CD14-positive monocyte (primary cell): Measurements from ENCODE around the gene THSD7B. TPM values are rescaled to one million over a fixed set of nuclear protein-coding genes. Genes with fewer than 3 reads are reported as not detected.

Experiments used
- DNase-seq, 3 donors: peaks; one replicate each; pipeline ENCODE4 v3.0.0-alpha.2; 2011 to 2022
- H2AFZ ChIP-seq: 2 replicates; pipeline ENCODE4 v1.6.0; 2012; ENCODE audit warnings: mild to moderate bottlenecking, low read depth, low read length, inconsistent platforms; ENCODE audit not compliant: insufficient read depth, poor library complexity, severe bottlenecking
- H3K27ac ChIP-seq, 2 donors: 1 replicate in 1 of 2; 2 replicates in 1 of 2; pipeline ENCODE4 v1.5.1; 2012 to 2013; ENCODE audit warnings: low read length in 2 of 2, control low read depth in 1 of 2, inconsistent platforms in 1 of 2, low read depth in 1 of 2, mild to moderate bottlenecking in 1 of 2
- H3K27me3 ChIP-seq, 2 donors: one replicate each; pipeline versions ENCODE4 v1.6.0 to v1.6.1; 2011 to 2013; ENCODE audit warnings: low read length in 2 of 2; ENCODE audit not compliant: control insufficient read depth in 2 of 2, insufficient read depth in 2 of 2
- H3K36me3 ChIP-seq, 2 donors: replicated peaks in 1 of 2; 1 replicate in 1 of 2; 2 replicates in 1 of 2; pipeline versions ENCODE4 v1.5.1 to v1.6.1; 2012 to 2013; ENCODE audit warnings: low read length in 2 of 2, control low read depth in 1 of 2, inconsistent platforms in 1 of 2, mild to moderate bottlenecking in 1 of 2; ENCODE audit not compliant: insufficient read depth in 2 of 2, control insufficient read depth in 1 of 2
- H3K4me1 ChIP-seq, 2 donors: 1 replicate in 1 of 2; 2 replicates in 1 of 2; pipeline versions ENCODE4 v1.5.1 to v1.6.1; 2012 to 2013; ENCODE audit warnings: low read length in 2 of 2, control low read depth in 1 of 2, inconsistent platforms in 1 of 2, mild to moderate bottlenecking in 1 of 2, moderate library complexity in 1 of 2; ENCODE audit not compliant: insufficient read depth in 2 of 2, control insufficient read depth in 1 of 2
- H3K4me2 ChIP-seq: replicated peaks from 2 replicates; pipeline ENCODE3; 2012; ENCODE audit warnings: low read length, moderate library complexity, mild to moderate bottlenecking; ENCODE audit not compliant: poor library complexity, severe bottlenecking; ENCODE audit errors: extremely low read depth
- H3K4me3 ChIP-seq, 3 experiments: fragments of 200-600 bp in 1 of 3; sonication (generic) in 1 of 3; replicated peaks in 1 of 3; 1 replicate in 2 of 3; 2 replicates in 1 of 3; pipeline ENCODE4 v1.5.1; 2011 to 2013; ENCODE audit warnings: low read length in 3 of 3, mild to moderate bottlenecking in 3 of 3, control low read depth in 2 of 3, low read depth in 2 of 3, inconsistent platforms in 1 of 3, moderate library complexity in 1 of 3
- H3K79me2 ChIP-seq: 2 replicates; pipeline ENCODE4 v1.6.0; 2012; ENCODE audit warnings: mild to moderate bottlenecking, control low read depth, inconsistent platforms, low read length, moderate library complexity; ENCODE audit not compliant: insufficient read depth
- H3K9ac ChIP-seq: 2 replicates; pipeline ENCODE4 v1.6.0; 2017; ENCODE audit warnings: low read length, mild to moderate bottlenecking; ENCODE audit not compliant: insufficient read depth, poor library complexity, severe bottlenecking
- H3K9me3 ChIP-seq, 2 donors: replicated peaks in 1 of 2; 1 replicate in 1 of 2; 2 replicates in 1 of 2; pipeline versions ENCODE4 v1.5.1 to v1.6.1; 2012 to 2013; ENCODE audit warnings: low read length in 2 of 2, control low read depth in 1 of 2; ENCODE audit not compliant: control insufficient read depth in 1 of 2, insufficient read depth in 1 of 2
- H4K20me1 ChIP-seq: 2 replicates; pipeline ENCODE4 v1.6.0; 2012; ENCODE audit warnings: mild to moderate bottlenecking, low read length, control low read depth, moderate library complexity; ENCODE audit not compliant: insufficient read depth
- H3K27ac Mint-ChIP-seq, 7 donors: one replicate each; pipeline ENCODE4 v1.8.0; 2020; ENCODE audit warnings: mild to moderate bottlenecking in 7 of 7, mixed read lengths in 7 of 7, moderate library complexity in 6 of 7, inconsistent platforms in 2 of 7
- H3K27me3 Mint-ChIP-seq, 3 donors: one replicate each; pipeline ENCODE4 v1.8.0; 2021 to 2022; ENCODE audit warnings: low read depth in 3 of 3, mild to moderate bottlenecking in 3 of 3, mixed read lengths in 3 of 3, moderate library complexity in 3 of 3, inconsistent platforms in 1 of 3
- H3K36me3 Mint-ChIP-seq, 2 donors: one replicate each; pipeline ENCODE4 v1.8.0; 2020; ENCODE audit warnings: mixed read lengths in 2 of 2, inconsistent platforms in 1 of 2, mild to moderate bottlenecking in 1 of 2
- H3K4me1 Mint-ChIP-seq: one replicate; pipeline ENCODE4 v1.8.0; 2020; ENCODE audit warnings: mild to moderate bottlenecking, mixed read lengths
- H3K4me3 Mint-ChIP-seq, 2 donors: one replicate each; pipeline ENCODE4 v1.8.0; 2020; ENCODE audit warnings: mild to moderate bottlenecking in 2 of 2, mixed read lengths in 2 of 2, moderate library complexity in 1 of 2
- H3K9me3 Mint-ChIP-seq, 7 donors: one replicate each; pipeline ENCODE4 v1.8.0; 2020 to 2022; ENCODE audit warnings: mixed read lengths in 7 of 7, mild to moderate bottlenecking in 6 of 7, moderate library complexity in 6 of 7, inconsistent platforms in 2 of 7
- CTCF ChIP-seq: fragments of 200-600 bp; IDR thresholded peaks from one replicate; pipeline ENCODE4 v1.8.0; 2022; ENCODE audit warnings: antibody characterized with exemption, mild to moderate bottlenecking
- WGBS: methylation state at CpG from one replicate; pipeline ENCODE4 v1.1.5; 2013; ENCODE audit warnings: missing lambda C conversion rate; ENCODE audit not compliant: insufficient coverage; 5-methylcytosine and 5-hydroxymethylcytosine counted together
- intact Hi-C, 2 donors: fragments of 100-400 bp; cut with micrococcal nuclease; formaldehyde crosslinking; loops; one replicate each; pipeline versions ENCODE4 v1.15.0 to v1.15.1; 2023
- polyA plus RNA-seq, 3 donors: library from polyadenylated mRNA; depleted of rRNA in 1 of 3; unstranded in 2 of 3; stranded (reverse) in 1 of 3; fragments of 300-500 nt in 2 of 3; fragments of >200 nt in 1 of 3; fragmentation: Illumina TruSeq in 2 of 3; gene quantifications; 1 replicate in 2 of 3; 2 replicates in 1 of 3; pipeline ENCODE4 v1.2.3, GENCODE V29; 2012 to 2021

THSD7B gene
- polyA plus RNA-seq, 3 donors, result not detected

- H4K20me1 ChIP-seq, result no peaks in the 10 kb centered on the region
- no peak overlapping the region for H3K4me3 ChIP-seq
- H3K79me2 ChIP-seq, result no peaks in the 10 kb centered on the region
- no peaks in the 10 kb centered on the region for H3K36me3 ChIP-seq
- Mint-ChIP-seq H3K4me3 (no peak overlapping the region), H3K4me1 (peaks cover 16% of the 10 kb centered on the region), H3K36me3 (no peaks in the 10 kb centered on the region), H3K27me3 (peaks cover 0 to 5% (median 0%) of the 10 kb centered on the region in 3 donors), H3K27ac (no peak overlapping the region), H3K9me3 (peaks cover 0 to 3% (median 0%) of the 10 kb centered on the region in 7 donors)
- no peak overlapping the region for H2AFZ ChIP-seq
- DNase-seq, result no peak
- peaks cover 12 to 19% of the 10 kb centered on the region in 2 donors for H3K4me1 ChIP-seq
- H3K4me2 ChIP-seq, result no peak overlapping the region
- no peaks in the 10 kb centered on the region for H3K9me3 ChIP-seq
- WGBS, result no CpG with 5 or more reads among the region's 1 CpG
- no peak overlapping the region for H3K27ac ChIP-seq
- no peak for TF ChIP-seq CTCF
- no peaks in the 10 kb centered on the region for H3K27me3 ChIP-seq
- intact Hi-C loops, result no loop called here
- no peak overlapping the region for H3K9ac ChIP-seq
Measured at GRCh38 chr2:137175246-137175645, 409.9 kb downstream of the THSD7B start.

GRCh38 chr2:137178951-137179377, 413.6 kb downstream of the THSD7B start:
- H3K27me3 ChIP-seq, result no peaks in the 10 kb centered on the region
- no peaks in the 10 kb centered on the region for H4K20me1 ChIP-seq
- H3K36me3 ChIP-seq, result no peaks in the 10 kb centered on the region
- peaks cover 12 to 19% of the 10 kb centered on the region in 2 donors for H3K4me1 ChIP-seq
- H3K9ac ChIP-seq, result no peak overlapping the region
- H3K27me3 Mint-ChIP-seq, result peaks cover 0 to 3% (median 0%) of the 10 kb centered on the region in 3 donors
- no CpG with 5 or more reads among the region's 2 CpGs for WGBS
- intact Hi-C loops, result no loop called here
- no peaks in the 10 kb centered on the region for H3K79me2 ChIP-seq
- peak overlapping the region in 1 of 2 donors; percentile 63 for H3K4me3 Mint-ChIP-seq
- no peak for TF ChIP-seq CTCF
- peaks cover 0 to 3% (median 0%) of the 10 kb centered on the region in 7 donors for H3K9me3 Mint-ChIP-seq
- H3K9me3 ChIP-seq, result no peaks in the 10 kb centered on the region
- DNase-seq, result peak; percentile 40 to 80 (median 66)
- no peaks in the 10 kb centered on the region for H3K36me3 Mint-ChIP-seq
- peak overlapping the region in 1 of 3 experiments; percentile 10 for H3K4me3 ChIP-seq
- H3K27ac ChIP-seq, result peak overlapping the region in 1 of 2 donors; percentile 62
- peaks cover 16% of the 10 kb centered on the region for H3K4me1 Mint-ChIP-seq
- H3K4me2 ChIP-seq, result peak overlapping the region; percentile 5
- H3K27ac Mint-ChIP-seq, result peak overlapping the region; percentile 25 to 88 (median 73)
- H2AFZ ChIP-seq, result no peak overlapping the region
